OCI-LY1 (cell line): ENCODE results near the gene ZBTB22.
A peak's percentile ranks its signal among the peaks of the same experiment; 100 is the strongest.
"Not testable (repeated sequence)": the region's sequence is repeated elsewhere in the genome, so short reads cannot be mapped to it uniquely, and the experiment has no call there.

ENCODE experiments used
- H2AFZ ChIP-seq: fragments of 200-600 bp; sonication (generic), shearing (Covaris generic); 2 replicates; pipeline ENCODE4 v1.6.0; 2014; ENCODE audit warnings: antibody characterized with exemption, mild to moderate bottlenecking, low read length
- H3F3A ChIP-seq: fragments of 200-600 bp; sonication (generic), shearing (Covaris generic); 2 replicates; pipeline ENCODE4 v1.6.0; 2014; ENCODE audit warnings: mild to moderate bottlenecking, antibody characterized with exemption, low read length, moderate library complexity; ENCODE audit not compliant: insufficient read depth
- H3K27ac ChIP-seq: fragments of 200-600 bp; sonication (generic); 2 replicates; pipeline ENCODE4 v1.5.1; 2014; ENCODE audit warnings: low read length, mixed run types, mild to moderate bottlenecking, low read depth; ENCODE audit not compliant: poor library complexity, severe bottlenecking
- H3K27me3 ChIP-seq: fragments of 200-600 bp; sonication (generic); 2 replicates; pipeline ENCODE4 v1.6.0; 2014; ENCODE audit warnings: antibody characterized with exemption, mild to moderate bottlenecking, low read length, moderate library complexity; ENCODE audit not compliant: insufficient read depth
- H3K36me3 ChIP-seq: fragments of 200-600 bp; sonication (generic); 2 replicates; pipeline ENCODE4 v1.6.1; 2014; ENCODE audit warnings: mild to moderate bottlenecking, antibody characterized with exemption, low read length, moderate library complexity, mixed read lengths; ENCODE audit not compliant: insufficient read depth
- H3K4me1 ChIP-seq: fragments of 200-600 bp; sonication (generic); 2 replicates; pipeline ENCODE4 v1.5.1; 2014; ENCODE audit warnings: mild to moderate bottlenecking, low read length, moderate library complexity; ENCODE audit not compliant: insufficient read depth, severe bottlenecking
- H3K4me2 ChIP-seq: fragments of 200-600 bp; sonication (generic), shearing (Covaris generic); 2 replicates; pipeline ENCODE4 v1.6.1; 2014; ENCODE audit warnings: low read length
- H3K4me3 ChIP-seq: fragments of 200-600 bp; sonication (generic); 2 replicates; pipeline ENCODE4 v1.5.1; 2014; ENCODE audit warnings: low read length, low read depth, mild to moderate bottlenecking, mixed read lengths; ENCODE audit not compliant: poor library complexity, severe bottlenecking
- H3K79me2 ChIP-seq: fragments of 200-600 bp; shearing (Covaris generic); 2 replicates; pipeline ENCODE4 v1.6.1; 2016; ENCODE audit warnings: mixed run types, low read length, mixed read lengths; ENCODE audit not compliant: insufficient read depth
- H3K9ac ChIP-seq: fragments of 200-600 bp; sonication (generic), shearing (Covaris generic); 2 replicates; pipeline ENCODE4 v1.6.1; 2014; ENCODE audit warnings: mild to moderate bottlenecking, low read length, mixed read lengths
- H3K9me2 ChIP-seq: fragments of 200-600 bp; sonication (generic), shearing (Covaris generic); 2 replicates; pipeline ENCODE4 v1.6.1; 2014; ENCODE audit warnings: low read depth, mild to moderate bottlenecking, low read length, mixed read lengths
- H3K9me3 ChIP-seq: fragments of 200-600 bp; shearing (Covaris generic); 2 replicates; pipeline ENCODE4 v1.6.1; 2014; ENCODE audit warnings: low read length, mixed read lengths
- H4K20me1 ChIP-seq: fragments of 200-600 bp; sonication (generic), shearing (Covaris generic); 2 replicates; pipeline ENCODE4 v1.6.0; 2016; ENCODE audit warnings: mild to moderate bottlenecking, low read length; ENCODE audit not compliant: insufficient read depth
- EZH2 ChIP-seq: fragments of 200-600 bp; sonication (generic), shearing (Covaris generic); IDR thresholded peaks from 2 replicates; pipeline ENCODE4 v1.8.0; 2017; ENCODE audit warnings: borderline replicate concordance, mixed run types, mild to moderate bottlenecking, antibody characterized with exemption, low read length, moderate library complexity, mixed read lengths
- TF ChIP-seq, protein P1 (sequence below): fragments of 200-600 bp; sonication (generic), shearing (Covaris generic); IDR thresholded peaks from 2 replicates; pipeline ENCODE4 v1.5.1; 2017; ENCODE audit warnings: mild to moderate bottlenecking, antibody characterized with exemption, low read length, moderate library complexity, mixed read lengths

ZBTB22 gene

DNA sequence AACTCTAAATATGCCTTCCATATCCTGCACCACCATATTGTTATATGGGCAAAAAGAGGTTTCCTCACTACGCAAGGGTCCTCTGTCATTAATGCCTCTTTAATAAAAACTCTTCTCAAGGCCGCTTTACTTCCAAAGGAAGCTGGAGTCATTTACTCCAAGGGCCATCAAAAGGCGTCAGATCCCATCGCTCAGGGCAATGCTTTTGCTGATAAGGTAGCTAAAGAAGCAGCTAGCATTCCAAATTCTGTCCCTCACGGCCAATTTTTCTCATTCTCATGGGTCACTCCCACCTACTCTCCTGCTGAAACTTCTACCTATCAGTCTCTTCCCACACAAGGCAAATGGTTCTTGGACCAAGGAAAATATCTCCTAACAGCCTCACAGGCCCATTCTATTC, 30.3 kb upstream of the ZBTB22 start:
- no peaks in the 10 kb centered on the region for H3K27me3 ChIP-seq
- peaks cover 23% of the 10 kb centered on the region for H3K4me1 ChIP-seq
- H3K4me3 ChIP-seq: no peak overlapping the region
- no peak overlapping the region for H2AFZ ChIP-seq
- no peaks in the 10 kb centered on the region; the same call in 1 of the 2 replicates for H3K36me3 ChIP-seq
- no peaks in the 10 kb centered on the region for H4K20me1 ChIP-seq
- no peaks in the 10 kb centered on the region for H3K79me2 ChIP-seq
- TF ChIP-seq EZH2: no peak
- TF ChIP-seq, protein P1, sequence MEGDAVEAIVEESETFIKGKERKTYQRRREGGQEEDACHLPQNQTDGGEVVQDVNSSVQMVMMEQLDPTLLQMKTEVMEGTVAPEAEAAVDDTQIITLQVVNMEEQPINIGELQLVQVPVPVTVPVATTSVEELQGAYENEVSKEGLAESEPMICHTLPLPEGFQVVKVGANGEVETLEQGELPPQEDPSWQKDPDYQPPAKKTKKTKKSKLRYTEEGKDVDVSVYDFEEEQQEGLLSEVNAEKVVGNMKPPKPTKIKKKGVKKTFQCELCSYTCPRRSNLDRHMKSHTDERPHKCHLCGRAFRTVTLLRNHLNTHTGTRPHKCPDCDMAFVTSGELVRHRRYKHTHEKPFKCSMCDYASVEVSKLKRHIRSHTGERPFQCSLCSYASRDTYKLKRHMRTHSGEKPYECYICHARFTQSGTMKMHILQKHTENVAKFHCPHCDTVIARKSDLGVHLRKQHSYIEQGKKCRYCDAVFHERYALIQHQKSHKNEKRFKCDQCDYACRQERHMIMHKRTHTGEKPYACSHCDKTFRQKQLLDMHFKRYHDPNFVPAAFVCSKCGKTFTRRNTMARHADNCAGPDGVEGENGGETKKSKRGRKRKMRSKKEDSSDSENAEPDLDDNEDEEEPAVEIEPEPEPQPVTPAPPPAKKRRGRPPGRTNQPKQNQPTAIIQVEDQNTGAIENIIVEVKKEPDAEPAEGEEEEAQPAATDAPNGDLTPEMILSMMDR: no peak
- H3K9me3 ChIP-seq: no peaks in the 10 kb centered on the region
- H3K9ac ChIP-seq: no peak overlapping the region
- H3K9me2 ChIP-seq: no peaks in the 10 kb centered on the region
- H3K4me2 ChIP-seq: no peak overlapping the region
- no peaks in the 10 kb centered on the region for H3F3A ChIP-seq
- no peak overlapping the region for H3K27ac ChIP-seq

DNA sequence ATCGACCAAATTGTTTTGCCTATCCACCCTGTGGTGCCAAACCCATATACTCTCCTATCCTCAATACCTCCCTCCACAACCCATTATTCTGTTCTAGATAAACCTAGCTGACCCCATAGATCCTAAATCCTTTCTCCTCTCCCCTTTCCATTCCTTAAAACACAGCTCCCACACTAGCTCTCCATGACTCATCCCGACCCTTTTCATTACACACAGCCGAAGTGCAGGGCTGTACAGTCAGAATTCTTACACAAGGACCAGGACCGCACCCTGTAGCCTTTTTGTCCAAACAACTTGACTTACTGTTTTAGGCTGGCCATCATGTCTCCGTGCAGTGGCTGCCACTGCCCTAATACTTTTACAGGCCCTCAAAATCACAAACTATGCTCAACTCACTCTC, 29.4 kb upstream of the ZBTB22 start:
- H3K27me3 ChIP-seq, H3K79me2 ChIP-seq, H3K9me3 ChIP-seq, H3K4me2 ChIP-seq, H4K20me1 ChIP-seq, H3K4me3 ChIP-seq, H3F3A ChIP-seq, H3K9ac ChIP-seq, H3K9me2 ChIP-seq, H3K36me3 ChIP-seq, H3K27ac ChIP-seq, H2AFZ ChIP-seq: not testable (repeated sequence)
- H3K4me1 ChIP-seq: peaks cover 23% of the 10 kb centered on the region

DNA sequence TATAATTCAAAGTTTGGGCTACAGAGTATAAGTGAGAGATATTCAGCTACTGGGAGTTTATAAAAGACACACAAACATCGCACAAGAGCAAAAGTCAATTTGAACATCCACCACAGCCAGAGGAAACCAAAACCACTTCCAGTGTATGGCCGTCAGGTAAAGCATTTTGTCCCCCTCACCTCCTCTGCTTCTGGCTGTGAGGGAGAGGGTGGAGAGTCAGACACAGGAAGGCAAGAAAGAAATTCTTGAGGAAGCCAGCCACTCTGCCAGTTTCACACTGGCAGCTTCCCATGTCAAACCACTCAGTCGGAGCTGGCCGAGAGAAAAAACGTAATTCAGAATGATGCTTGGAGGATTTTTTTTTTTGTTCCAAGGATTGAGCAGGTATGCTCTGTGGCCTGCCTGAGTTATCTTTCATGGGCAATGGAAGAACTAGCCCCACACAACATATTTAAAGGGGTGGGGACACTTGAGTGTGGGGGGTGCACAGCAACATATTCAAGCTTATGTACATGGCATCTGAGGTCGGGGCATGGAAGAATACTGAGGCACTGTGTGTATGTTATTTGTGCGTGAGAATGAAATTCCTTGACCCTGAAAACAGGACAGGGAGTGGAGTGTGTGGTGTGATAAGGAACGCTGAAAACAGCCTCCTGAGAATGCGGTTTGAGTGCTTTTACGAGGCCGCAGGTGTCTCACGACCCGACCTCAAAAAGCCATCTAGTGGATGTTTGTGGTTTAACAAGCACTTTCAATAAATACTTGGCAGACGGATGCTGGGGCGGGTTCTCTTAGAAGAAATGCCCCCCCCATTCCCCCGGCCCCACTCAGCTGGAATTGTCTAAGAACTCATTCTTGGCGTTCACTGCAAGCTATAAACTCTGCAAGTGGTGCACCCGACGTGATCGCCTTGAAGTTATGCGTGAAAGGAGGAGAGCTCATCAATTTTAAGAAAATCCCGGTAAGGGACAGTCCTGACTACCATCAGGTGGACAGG, 27.5 kb upstream of the ZBTB22 start:
- Histone ChIP-seq H3F3A (no peaks in the 10 kb centered on the region), H3K79me2 (no peaks in the 10 kb centered on the region), H3K36me3 (no peaks in the 10 kb centered on the region; the same call in 1 of the 2 replicates), H3K27me3 (no peaks in the 10 kb centered on the region), H3K4me3 (peak overlapping the region; percentile 35), H4K20me1 (no peaks in the 10 kb centered on the region), H3K27ac (peak overlapping the region; percentile 87), H2AFZ (no peak overlapping the region), H3K9me2 (no peaks in the 10 kb centered on the region), H3K9ac (peak overlapping the region; percentile 41), H3K4me2 (peak overlapping the region; percentile 60), H3K4me1 (peaks cover 23% of the 10 kb centered on the region), H3K9me3 (no peaks in the 10 kb centered on the region)
- TF ChIP-seq EZH2: no peak
- TF ChIP-seq, protein P1: peak; percentile 63
